H9 (cell line): ENCODE results near the gene TRIM75. TPM values are rescaled to one million over a fixed set of nuclear protein-coding genes. Genes with fewer than 3 reads are reported as not detected.
"Not testable (repeated sequence)": the region's sequence is repeated elsewhere in the genome, so short reads cannot be mapped to it uniquely, and the experiment has no call there.

ENCODE experiments used
- DNase-seq: peaks from one replicate; pipeline ENCODE4 v3.0.0-alpha.2; 2017
- H2AFZ ChIP-seq: one replicate; pipeline ENCODE4 v1.6.1; 2013; ENCODE audit warnings: mild to moderate bottlenecking, low read length, control low read depth, moderate library complexity
- H2AK5ac ChIP-seq: 2 replicates; pipeline ENCODE4 v1.6.1; 2013; ENCODE audit warnings: low read length, control low read depth, mixed read lengths; ENCODE audit not compliant: insufficient read length
- H2BK120ac ChIP-seq: one replicate; pipeline ENCODE4 v1.6.1; 2013; ENCODE audit warnings: low read depth, mild to moderate bottlenecking, low read length, control low read depth, inconsistent platforms; ENCODE audit not compliant: poor library complexity, severe bottlenecking
- H2BK12ac ChIP-seq: 2 replicates; pipeline ENCODE4 v1.6.1; 2013; ENCODE audit warnings: low read length, control low read depth, mixed read lengths, low read depth; ENCODE audit not compliant: insufficient read length
- H2BK15ac ChIP-seq: 2 replicates; pipeline ENCODE4 v1.6.1; 2013; ENCODE audit warnings: low read depth, low read length, control low read depth
- H2BK20ac ChIP-seq: one replicate; pipeline ENCODE4 v1.6.1; 2013; ENCODE audit warnings: low read depth, mild to moderate bottlenecking, low read length, control low read depth, inconsistent platforms; ENCODE audit not compliant: poor library complexity, severe bottlenecking
- H2BK5ac ChIP-seq: 2 replicates; pipeline ENCODE4 v1.6.1; 2013; ENCODE audit warnings: low read length, control low read depth, mixed read lengths; ENCODE audit not compliant: insufficient read length
- H3K14ac ChIP-seq: 2 replicates; pipeline ENCODE4 v1.6.1; 2013; ENCODE audit warnings: low read length, control low read depth; ENCODE audit not compliant: insufficient read depth
- H3K18ac ChIP-seq: 2 replicates; pipeline ENCODE4 v1.6.1; 2013; ENCODE audit warnings: low read depth, mild to moderate bottlenecking, mixed read lengths, low read length, control low read depth; ENCODE audit not compliant: insufficient read length
- H3K23ac ChIP-seq: 2 replicates; pipeline ENCODE4 v1.6.1; 2013; ENCODE audit warnings: low read length, control low read depth, mixed read lengths, low read depth; ENCODE audit not compliant: insufficient read length
- H3K23me2 ChIP-seq: 2 replicates; pipeline ENCODE4 v1.6.1; 2013; ENCODE audit warnings: low read depth, mild to moderate bottlenecking, mixed read lengths, low read length, control low read depth; ENCODE audit not compliant: insufficient read length, poor library complexity, severe bottlenecking
- H3K27ac ChIP-seq: 2 replicates; pipeline ENCODE4 v1.5.1; 2013; ENCODE audit warnings: low read length, control low read depth, mixed read lengths, low read depth; ENCODE audit not compliant: insufficient read length
- H3K27me3 ChIP-seq: 2 replicates; pipeline ENCODE4 v1.6.1; 2013; ENCODE audit warnings: low read length, control low read depth, inconsistent platforms; ENCODE audit not compliant: insufficient read depth
- H3K4ac ChIP-seq: 2 replicates; pipeline ENCODE4 v1.6.1; 2013; ENCODE audit warnings: low read depth, mild to moderate bottlenecking, control low read depth, inconsistent platforms, low read length, moderate library complexity
- H3K4me1 ChIP-seq: 2 replicates; pipeline ENCODE4 v1.6.1; 2013; ENCODE audit warnings: low read length, control low read depth, inconsistent platforms; ENCODE audit not compliant: insufficient read depth
- H3K4me2 ChIP-seq: 2 replicates; pipeline ENCODE4 v1.6.1; 2013; ENCODE audit warnings: low read length, control low read depth, mixed read lengths; ENCODE audit not compliant: insufficient read length, insufficient read depth
- H3K56ac ChIP-seq: 2 replicates; pipeline ENCODE4 v1.6.1; 2013; ENCODE audit warnings: low read depth, mild to moderate bottlenecking, mixed read lengths, low read length, control low read depth; ENCODE audit not compliant: insufficient read length
- H3K79me1 ChIP-seq: 2 replicates; pipeline ENCODE4 v1.6.1; 2013; ENCODE audit warnings: low read depth, mild to moderate bottlenecking, moderate library complexity, low read length, control low read depth, inconsistent platforms; ENCODE audit not compliant: insufficient read depth, poor library complexity, severe bottlenecking
- H3K79me2 ChIP-seq: 2 replicates; pipeline ENCODE4 v1.6.1; 2013; ENCODE audit warnings: low read length, control low read depth, inconsistent platforms; ENCODE audit not compliant: insufficient read depth
- H3K9ac ChIP-seq: 2 replicates; pipeline ENCODE4 v1.6.1; 2013; ENCODE audit warnings: low read length, control low read depth, mixed read lengths; ENCODE audit not compliant: insufficient read length; ENCODE audit errors: extremely low read depth
- H3K9me3 ChIP-seq: one replicate; pipeline ENCODE4 v1.6.1; 2013; ENCODE audit warnings: low read depth, low read length, inconsistent platforms; ENCODE audit not compliant: control insufficient read depth
- H3T11ph ChIP-seq: one replicate; pipeline ENCODE4 v1.6.1; 2013; ENCODE audit warnings: mild to moderate bottlenecking, low read length, control low read depth, inconsistent platforms
- H4K20me1 ChIP-seq: one replicate; pipeline ENCODE4 v1.6.1; 2013; ENCODE audit not compliant: control insufficient read depth, insufficient read length, insufficient read depth
- H4K5ac ChIP-seq: 2 replicates; pipeline ENCODE4 v1.6.1; 2013; ENCODE audit warnings: low read depth, mild to moderate bottlenecking, mixed read lengths, low read length, control low read depth; ENCODE audit not compliant: insufficient read length
- H4K8ac ChIP-seq: replicated peaks from 2 replicates; pipeline ENCODE4 v1.6.1; 2013; ENCODE audit warnings: low read length, control low read depth, mixed read lengths, low read depth; ENCODE audit not compliant: insufficient read length
- H4K91ac ChIP-seq: 2 replicates; pipeline ENCODE4 v1.6.1; 2013; ENCODE audit warnings: low read depth, mild to moderate bottlenecking, moderate library complexity, mixed read lengths, low read length, control low read depth; ENCODE audit not compliant: insufficient read length
- H3K27ac Mint-ChIP-seq, 3 experiments: 2 replicates in 2 of 3; 3 replicates in 1 of 3; pipeline ENCODE4 v1.8.0; 2020 to 2021; ENCODE audit warnings: mixed read lengths in 3 of 3, mild to moderate bottlenecking in 1 of 3, moderate library complexity in 1 of 3
- H3K27me3 Mint-ChIP-seq: 2 replicates; pipeline ENCODE4 v1.8.0; 2021; ENCODE audit warnings: low read depth, mild to moderate bottlenecking, moderate library complexity, mixed read lengths
- H3K36me3 Mint-ChIP-seq, 3 experiments: 2 replicates in 2 of 3; 3 replicates in 1 of 3; pipeline ENCODE4 v1.8.0; 2020 to 2021; ENCODE audit warnings: low read depth in 3 of 3, mixed read lengths in 3 of 3; ENCODE audit not compliant: insufficient read depth in 1 of 3
- H3K4me1 Mint-ChIP-seq, 2 experiments: 2 replicates each; pipeline ENCODE4 v1.8.0; 2020; ENCODE audit warnings: mixed read lengths in 2 of 2
- H3K4me3 Mint-ChIP-seq, 2 experiments: 2 replicates in 1 of 2; 3 replicates in 1 of 2; pipeline ENCODE4 v1.8.0; 2020 to 2021; ENCODE audit warnings: mild to moderate bottlenecking in 2 of 2, mixed read lengths in 2 of 2, moderate library complexity in 1 of 2
- H3K9me3 Mint-ChIP-seq, 2 experiments: 2 replicates in 1 of 2; 3 replicates in 1 of 2; pipeline ENCODE4 v1.8.0; 2020; ENCODE audit warnings: mild to moderate bottlenecking in 2 of 2, mixed read lengths in 2 of 2, moderate library complexity in 1 of 2
- WGBS: extraction: QIAGEN DNeasy Blood & Tissue Kit; methylation state at CpG from one replicate; pipeline ENCODE4 v1.1.7; 2013; ENCODE audit warnings: missing lambda C conversion rate, low lambda C conversion rate, mixed read lengths; ENCODE audit not compliant: insufficient read length; ENCODE audit errors: extremely low coverage; 5-methylcytosine and 5-hydroxymethylcytosine counted together
- total RNA-seq: library from RNA; stranded (reverse); gene quantifications from 2 replicates; pipeline ENCODE4 v1.2.1, GENCODE V29; 2021

Gene TRIM75
- total RNA-seq, 1 experiment from 2014 or later, result not detected

GRCh38 chr4:165025782-165026181 is 27.9 kb upstream of the TRIM75 start:
- H3T11ph ChIP-seq, H3K23ac ChIP-seq, H2BK15ac ChIP-seq, H3K9ac ChIP-seq, H3K56ac ChIP-seq, H2BK120ac ChIP-seq, H3K4me3 Mint-ChIP-seq, H3K27me3 ChIP-seq, H2AFZ ChIP-seq, H3K23me2 ChIP-seq, H3K4me2 ChIP-seq, H3K27me3 Mint-ChIP-seq, H3K79me2 ChIP-seq, H3K27ac ChIP-seq, H3K27ac Mint-ChIP-seq, H3K9me3 ChIP-seq, H3K4me1 ChIP-seq, H2BK20ac ChIP-seq, H4K91ac ChIP-seq, H3K14ac ChIP-seq, H4K8ac ChIP-seq, H3K4me1 Mint-ChIP-seq, H4K5ac ChIP-seq, H2BK5ac ChIP-seq, H3K79me1 ChIP-seq, H3K9me3 Mint-ChIP-seq, H3K4ac ChIP-seq, H3K18ac ChIP-seq, H3K36me3 Mint-ChIP-seq, H4K20me1 ChIP-seq, H2BK12ac ChIP-seq, H2AK5ac ChIP-seq, DNase-seq: not testable (repeated sequence)
- no CpG with 5 or more reads among the region's 8 CpGs for WGBS
